Measurements from ENCODE around the gene TCERG1L.

DNA sequence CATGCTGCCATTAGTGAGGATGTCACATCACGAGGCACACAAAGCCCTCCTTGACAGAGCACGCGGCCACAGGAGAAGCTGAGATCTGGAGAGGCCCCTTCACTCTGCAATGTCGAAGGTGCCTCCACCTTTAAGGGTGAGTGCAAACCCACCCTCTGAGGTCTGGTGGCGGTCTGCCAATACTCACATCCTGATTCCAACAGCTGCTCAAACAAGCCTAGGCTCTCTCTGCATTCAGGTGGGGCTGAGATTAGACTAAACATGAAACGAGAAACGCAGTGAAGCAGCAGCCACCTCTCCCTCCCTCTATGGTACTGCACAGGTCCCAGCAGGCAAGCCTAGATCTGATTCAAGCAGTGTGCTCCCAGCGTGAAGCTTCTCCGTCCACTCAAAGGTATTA lies 151.8 kb downstream of the TCERG1L start:
- no peak for TF ChIP-seq EZH2 (IDR thresholded peaks at IDR 0.05; ENCODE audit: insufficient read depth, low read length)
- TF ChIP-seq, protein P1, sequence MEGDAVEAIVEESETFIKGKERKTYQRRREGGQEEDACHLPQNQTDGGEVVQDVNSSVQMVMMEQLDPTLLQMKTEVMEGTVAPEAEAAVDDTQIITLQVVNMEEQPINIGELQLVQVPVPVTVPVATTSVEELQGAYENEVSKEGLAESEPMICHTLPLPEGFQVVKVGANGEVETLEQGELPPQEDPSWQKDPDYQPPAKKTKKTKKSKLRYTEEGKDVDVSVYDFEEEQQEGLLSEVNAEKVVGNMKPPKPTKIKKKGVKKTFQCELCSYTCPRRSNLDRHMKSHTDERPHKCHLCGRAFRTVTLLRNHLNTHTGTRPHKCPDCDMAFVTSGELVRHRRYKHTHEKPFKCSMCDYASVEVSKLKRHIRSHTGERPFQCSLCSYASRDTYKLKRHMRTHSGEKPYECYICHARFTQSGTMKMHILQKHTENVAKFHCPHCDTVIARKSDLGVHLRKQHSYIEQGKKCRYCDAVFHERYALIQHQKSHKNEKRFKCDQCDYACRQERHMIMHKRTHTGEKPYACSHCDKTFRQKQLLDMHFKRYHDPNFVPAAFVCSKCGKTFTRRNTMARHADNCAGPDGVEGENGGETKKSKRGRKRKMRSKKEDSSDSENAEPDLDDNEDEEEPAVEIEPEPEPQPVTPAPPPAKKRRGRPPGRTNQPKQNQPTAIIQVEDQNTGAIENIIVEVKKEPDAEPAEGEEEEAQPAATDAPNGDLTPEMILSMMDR (IDR thresholded peaks at IDR 0.05; ENCODE audit: insufficient read depth, low read depth, low read length), result no peak
